Rectal smooth muscle tissue (tissue), 1 donor: Measurements from ENCODE around the gene OTUD1.

Experiments
- H3K27ac ChIP-seq: one replicate; pipeline ENCODE4 v1.7.0; 2013; ENCODE audit warnings: low read depth, low read length, inconsistent platforms
- H3K27me3 ChIP-seq: one replicate; pipeline ENCODE4 v1.7.0; 2013; ENCODE audit warnings: low read length; ENCODE audit not compliant: control insufficient read depth, insufficient read depth
- H3K36me3 ChIP-seq: one replicate; pipeline ENCODE4 v1.7.0; 2013; ENCODE audit warnings: low read length; ENCODE audit not compliant: control insufficient read depth, insufficient read depth
- H3K4me1 ChIP-seq: one replicate; pipeline ENCODE4 v1.7.0; 2013; ENCODE audit warnings: low read length; ENCODE audit not compliant: control insufficient read depth, insufficient read depth
- H3K4me3 ChIP-seq: one replicate; pipeline ENCODE4 v1.7.0; 2013; ENCODE audit warnings: low read length
- H3K9ac ChIP-seq: one replicate; pipeline ENCODE4 v1.7.0; 2013; ENCODE audit warnings: low read length

The OTUD1 gene

GRCh38 chr10:23490115-23490514, 51.2 kb downstream of the OTUD1 start:
- Histone ChIP-seq H3K9ac (no peak overlapping the region), H3K4me3 (no peak overlapping the region), H3K27ac (no peak overlapping the region), H3K4me1 (no peaks in the 10 kb centered on the region), H3K36me3 (no peaks in the 10 kb centered on the region), H3K27me3 (no peaks in the 10 kb centered on the region)
